Endothelial cell of umbilical vein (primary cell): ENCODE data around the gene ENPP3. TPM values are rescaled to one million over a fixed set of nuclear protein-coding genes. Genes with fewer than 3 reads are reported as not detected.

Experiments used
- BruUV-seq: library from RNA; stranded (reverse); fragments of 400-500 nt; replicated peaks from 2 replicates; lab custom pipeline; 2021; lab: Mats Ljungman, UMichigan
- CTCF ChIA-PET: fragments of 300-600, 350-600 bp; sonication (Branson Sonifier 250); formaldehyde crosslinking; loops from one replicate; lab custom pipeline; 2021; ENCODE audit warnings: antibody characterized with exemption, inconsistent platforms; lab: Charles Lee
- POLR2A ChIA-PET: fragments of 300-600, 350-600 bp; sonication (Branson Sonifier 250); formaldehyde crosslinking; loops from one replicate; lab custom pipeline; 2021; ENCODE audit warnings: antibody characterized with exemption, inconsistent platforms; lab: Charles Lee
- DNase-seq: peaks from one replicate; pipeline ENCODE4 v3.0.0-alpha.2; 2011; ENCODE audit warnings: low read depth, low spot score
- FAIRE-seq: peaks from 2 replicates; lab custom pipeline; 2011; peaks lifted over from hg19 to GRCh38; lab: Jason Lieb, UNC
- H2AFZ ChIP-seq: 2 replicates; pipeline ENCODE4 v1.6.0; 2012; ENCODE audit warnings: low read depth, low read length, control low read depth, inconsistent platforms
- H3K27ac ChIP-seq: 2 replicates; pipeline ENCODE4 v1.5.1; 2011; ENCODE audit warnings: low read depth, mild to moderate bottlenecking, control low read depth, low read length, moderate library complexity; ENCODE audit not compliant: insufficient read depth
- H3K27me3 ChIP-seq, 2 experiments: 2 replicates each; pipeline versions ENCODE4 v1.6.0 to v1.6.1; 2011; ENCODE audit warnings: low read length in 2 of 2, mixed read lengths in 1 of 2; ENCODE audit not compliant: control insufficient read depth in 2 of 2, insufficient read depth in 2 of 2
- H3K36me3 ChIP-seq, 2 experiments: 2 replicates in 1 of 2; 3 replicates in 1 of 2; pipeline ENCODE4 v1.5.1; 2011; ENCODE audit warnings: low read length in 2 of 2, mild to moderate bottlenecking in 1 of 2, moderate library complexity in 1 of 2; ENCODE audit not compliant: control insufficient read depth in 2 of 2, insufficient read depth in 2 of 2; ENCODE audit errors: extremely low read depth in 1 of 2
- H3K4me1 ChIP-seq: 3 replicates; pipeline ENCODE4 v1.5.1; 2011; ENCODE audit warnings: mild to moderate bottlenecking, low read length; ENCODE audit not compliant: control insufficient read depth, insufficient read depth; ENCODE audit errors: extremely low read depth
- H3K4me2 ChIP-seq: 2 replicates; pipeline ENCODE4 v1.6.1; 2011; ENCODE audit warnings: low read length, control low read depth, mixed read lengths; ENCODE audit not compliant: insufficient read depth
- H3K4me3 ChIP-seq, 3 experiments: fragments of 200-600 bp in 1 of 3; sonication (generic), shearing (Covaris generic) in 1 of 3; replicated peaks in 1 of 3; 2 replicates each; pipeline ENCODE4 v1.5.1; 2011 to 2016; ENCODE audit warnings: control low read depth in 3 of 3, low read length in 3 of 3, mild to moderate bottlenecking in 2 of 3, inconsistent platforms in 1 of 3, low read depth in 1 of 3, moderate library complexity in 1 of 3; ENCODE audit not compliant: insufficient read depth in 1 of 3
- H3K79me2 ChIP-seq: 2 replicates; pipeline ENCODE4 v1.6.0; 2012; ENCODE audit warnings: low read length, inconsistent platforms; ENCODE audit not compliant: control insufficient read depth, insufficient read depth
- H3K9ac ChIP-seq: replicated peaks from 2 replicates; pipeline ENCODE3; 2011; ENCODE audit warnings: low read length, control low read depth; ENCODE audit not compliant: insufficient read depth; ENCODE audit errors: extremely low read depth
- H3K9me1 ChIP-seq: replicated peaks from 3 replicates; pipeline ENCODE4 v1.6.0; 2011; ENCODE audit warnings: mild to moderate bottlenecking, low read length; ENCODE audit not compliant: control insufficient read depth, insufficient read depth; ENCODE audit errors: extremely low read depth
- H3K9me3 ChIP-seq: replicated peaks from 2 replicates; pipeline ENCODE4 v1.5.1; 2012; ENCODE audit warnings: low read length, inconsistent platforms; ENCODE audit not compliant: control insufficient read depth, insufficient read depth
- H4K20me1 ChIP-seq: replicated peaks from 2 replicates; pipeline ENCODE3; 2011; ENCODE audit warnings: mild to moderate bottlenecking, low read length; ENCODE audit not compliant: control insufficient read depth, insufficient read depth; ENCODE audit errors: extremely low read depth
- JUN ChIP-seq: IDR thresholded peaks from 2 replicates; pipeline ENCODE4 v1.6.1; 2011; ENCODE audit warnings: borderline replicate concordance, low read depth; ENCODE audit not compliant: insufficient read length, insufficient read depth
- MYC ChIP-seq: IDR thresholded peaks from one replicate; pipeline ENCODE4 v1.6.1; 2011; ENCODE audit warnings: mild to moderate bottlenecking, low read depth, low read length
- POLR2AphosphoS5 ChIP-seq: IDR thresholded peaks from 2 replicates; pipeline ENCODE4 v1.6.1; 2012; ENCODE audit warnings: low read depth, mild to moderate bottlenecking, control low read depth, low read length, moderate library complexity; ENCODE audit not compliant: insufficient read depth
- dilution Hi-C: fragments of 300-500 bp; cut with MboI; formaldehyde crosslinking; loops from one replicate; pipeline ENCODE4 v1.15.0; 2019; ENCODE audit warnings: low sequenced_read_pairs; ENCODE audit not compliant: extremely low pct_ligation_motif_present
- intact Hi-C: fragments of 100-400 bp; cut with micrococcal nuclease; formaldehyde crosslinking; loops from one replicate; pipeline ENCODE4 v1.10.0; 2022
- polyA plus RNA-seq, 4 experiments: library from polyadenylated mRNA; depleted of rRNA in 3 of 4; stranded (reverse) in 3 of 4; unstranded in 1 of 4; fragments of >200 nt; gene quantifications; 2 replicates each; pipeline versions ENCODE4 v1.2.1 to v1.2.3, GENCODE V29; 2011 to 2012; ENCODE audit warnings: missing spikeins in 1 of 4
- total RNA-seq: library from RNA; stranded (reverse); gene quantifications from 2 replicates; pipeline ENCODE4 v1.2.3, GENCODE V29; 2021
- TF ChIP-seq, protein P1 (sequence below): IDR thresholded peaks from 2 replicates; pipeline ENCODE4 v1.6.1; 2011; ENCODE audit not compliant: insufficient read depth, insufficient read length

ENPP3 gene
- total and polyA plus RNA-seq, 2 donors (not counting 3 experiments of a cell fraction or from before 2014, with no cell fraction given) = not detected

DNA sequence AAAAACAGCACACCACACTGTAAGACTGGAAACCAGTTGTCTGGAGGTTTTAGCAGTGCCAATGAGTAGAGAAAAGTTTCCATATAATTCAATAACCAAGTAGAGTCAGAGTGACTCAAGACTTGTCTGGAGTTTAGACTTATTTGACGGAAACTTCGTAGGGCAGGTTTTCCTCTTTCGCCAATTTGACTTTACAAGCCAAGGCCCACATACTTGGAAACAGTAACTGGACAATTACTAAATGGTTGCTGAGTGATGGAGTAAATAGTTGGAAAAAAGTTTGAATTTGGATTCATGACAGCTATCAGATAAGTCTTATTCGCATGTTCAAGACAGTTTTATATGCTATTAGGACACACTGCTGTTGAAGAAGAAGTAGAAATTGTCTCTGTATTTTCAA is 121.8 kb downstream of the ENPP3 start:
- POLR2A ChIA-PET = no interaction called here
- Histone ChIP-seq H4K20me1 (no peaks in the 10 kb centered on the region), H2AFZ (no peak overlapping the region), H3K27me3 (peaks cover 0 to 4% of the 10 kb centered on the region in 2 experiments), H3K4me2 (no peak overlapping the region), H3K4me1 (no peaks in the 10 kb centered on the region), H3K27ac (no peak overlapping the region), H3K9me1 (no peaks in the 10 kb centered on the region), H3K36me3 (no peaks in the 10 kb centered on the region), H3K9ac (no peak overlapping the region), H3K79me2 (no peaks in the 10 kb centered on the region), H3K4me3 (no peak overlapping the region), H3K9me3 (no peaks in the 10 kb centered on the region)
- DNase-seq (no peak), FAIRE-seq (no peak)
- no peak for TF ChIP-seq POLR2AphosphoS5
- TF ChIP-seq MYC = no peak
- TF ChIP-seq JUN = no peak
- BruUV-seq = no TSS peak
- intact Hi-C loops = no loop called here
- dilution Hi-C loops = no loop called here
- CTCF ChIA-PET = no interaction called here

DNA sequence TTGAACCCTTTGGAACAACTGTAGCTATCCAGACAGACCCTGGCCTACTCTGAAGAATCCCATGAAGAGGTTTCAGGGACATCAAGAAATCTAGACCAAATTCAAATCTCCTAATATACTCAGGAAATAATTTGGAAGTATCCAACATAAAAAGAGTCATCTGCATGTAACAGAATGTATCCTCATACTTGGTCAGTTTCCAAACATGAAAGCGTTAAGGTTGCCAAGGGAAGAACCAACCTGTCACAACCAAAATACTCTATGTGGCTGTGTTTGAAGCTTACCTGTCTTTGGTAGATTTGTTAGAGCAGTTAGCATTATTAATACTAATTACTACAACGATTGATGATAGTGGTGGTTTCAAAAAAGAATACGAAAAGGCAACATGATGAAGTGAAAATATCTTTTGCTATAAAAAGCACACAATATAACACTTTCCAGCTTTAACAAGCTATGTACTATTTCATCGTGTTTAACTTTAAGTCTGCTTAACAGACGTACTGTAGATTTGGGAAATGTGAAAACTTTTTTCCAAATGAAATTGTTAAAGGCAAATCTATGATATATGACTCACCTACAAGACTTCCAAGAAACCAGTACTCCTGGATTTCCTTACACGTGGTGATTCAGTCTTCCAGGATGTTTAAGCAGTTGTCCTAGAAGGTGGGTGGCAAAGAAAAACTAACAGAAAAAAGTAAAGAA is 124.1 kb downstream of the ENPP3 start:
- H3K27me3 ChIP-seq = peaks cover 3 to 4% of the 10 kb centered on the region in 2 experiments
- no peak overlapping the region for H3K9ac ChIP-seq
- no TSS peak for BruUV-seq
- no peak overlapping the region for H3K27ac ChIP-seq
- dilution Hi-C loops (no loop called here), intact Hi-C loops (no loop called here)
- TF ChIP-seq, protein P1, sequence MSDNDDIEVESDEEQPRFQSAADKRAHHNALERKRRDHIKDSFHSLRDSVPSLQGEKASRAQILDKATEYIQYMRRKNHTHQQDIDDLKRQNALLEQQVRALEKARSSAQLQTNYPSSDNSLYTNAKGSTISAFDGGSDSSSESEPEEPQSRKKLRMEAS = no peak
- no peaks in the 10 kb centered on the region for H3K9me3 ChIP-seq
- DNase-seq (no peak), FAIRE-seq (peak; percentile 56)
- H3K36me3 ChIP-seq = no peaks in the 10 kb centered on the region
- H2AFZ ChIP-seq = no peak overlapping the region
- H4K20me1 ChIP-seq = no peaks in the 10 kb centered on the region
- no peaks in the 10 kb centered on the region for H3K9me1 ChIP-seq
- H3K79me2 ChIP-seq = no peaks in the 10 kb centered on the region
- CTCF ChIA-PET = no interaction called here
- H3K4me2 ChIP-seq = no peak overlapping the region
- POLR2A ChIA-PET = no interaction called here
- H3K4me3 ChIP-seq = no peak overlapping the region
- no peaks in the 10 kb centered on the region for H3K4me1 ChIP-seq
